Skin of body (tissue), 2 donors: ENCODE measurements around the gene SDF4. TPM values are rescaled to one million over a fixed set of nuclear protein-coding genes. Genes with fewer than 3 reads are reported as not detected.

Experiments
- DNase-seq: peaks from one replicate; lab custom pipeline; 2025; lab: John Stamatoyannopoulos, UW
- total RNA-seq: library from RNA; depleted of rRNA; stranded (reverse); fragments of >200 nt; gene quantifications from one replicate; pipeline ENCODE4 v1.2.3, GENCODE V29; 2014

The SDF4 gene
- total RNA-seq, 1 donor from 2014 or later, result 40.8 TPM

- DNase-seq, result no peak
These were observed 10.9 kb upstream of the SDF4 start for GRCh38 chr1:1242461-1243265.

- no peak for DNase-seq
These were observed 9.9 kb upstream of the SDF4 start for GRCh38 chr1:1241588-1242219.

GRCh38 chr1:1240822-1241587 is 9.2 kb upstream of the SDF4 start:
- DNase-seq, result no peak

GRCh38 chr1:1240348-1240732 is 8.5 kb upstream of the SDF4 start:
- DNase-seq, result no peak

GRCh38 chr1:1239614-1240347 is 8.0 kb upstream of the SDF4 start:
- no peak for DNase-seq

GRCh38 chr1:1239227-1239613 is 7.4 kb upstream of the SDF4 start:
- DNase-seq, result no peak

- DNase-seq, result no peak
These were observed 6.9 kb upstream of the SDF4 start for GRCh38 chr1:1238702-1239178.

- DNase-seq, result no peak
These were observed 6.3 kb upstream of the SDF4 start for GRCh38 chr1:1237874-1238701.

- no peak for DNase-seq
These were observed 5.4 kb upstream of the SDF4 start for GRCh38 chr1:1236945-1237873.

GRCh38 chr1:1236176-1236763 is 4.5 kb upstream of the SDF4 start:
- no peak for DNase-seq

GRCh38 chr1:1235016-1235744 is 3.4 kb upstream of the SDF4 start:
- DNase-seq, result no peak

GRCh38 chr1:1234180-1234808 is 2.5 kb upstream of the SDF4 start:
- no peak for DNase-seq

GRCh38 chr1:1233567-1233892 is 1.7 kb upstream of the SDF4 start:
- DNase-seq, result no peak

GRCh38 chr1:1232796-1233566 is 1.2 kb upstream of the SDF4 start:
- no peak for DNase-seq

- DNase-seq, result no peak
These were observed 501 bp upstream of the SDF4 start, which contains the start of gene B3GALT6 for GRCh38 chr1:1232208-1232795. B3GALT6 (plus strand) TSS chr1:1232237; CDS start chr1:1232279, 42 bp downstream.

GRCh38 chr1:1230656-1231399 is 973 bp downstream of the SDF4 start:
- peak; percentile 14 for DNase-seq
